ENCODE results near the gene TMEM129. TPM values are rescaled to one million over a fixed set of nuclear protein-coding genes. Genes with fewer than 3 reads are reported as not detected.

The TMEM129 gene
- total RNA-seq, 1 donor from 2014 or later: 14.1 TPM

DNA sequence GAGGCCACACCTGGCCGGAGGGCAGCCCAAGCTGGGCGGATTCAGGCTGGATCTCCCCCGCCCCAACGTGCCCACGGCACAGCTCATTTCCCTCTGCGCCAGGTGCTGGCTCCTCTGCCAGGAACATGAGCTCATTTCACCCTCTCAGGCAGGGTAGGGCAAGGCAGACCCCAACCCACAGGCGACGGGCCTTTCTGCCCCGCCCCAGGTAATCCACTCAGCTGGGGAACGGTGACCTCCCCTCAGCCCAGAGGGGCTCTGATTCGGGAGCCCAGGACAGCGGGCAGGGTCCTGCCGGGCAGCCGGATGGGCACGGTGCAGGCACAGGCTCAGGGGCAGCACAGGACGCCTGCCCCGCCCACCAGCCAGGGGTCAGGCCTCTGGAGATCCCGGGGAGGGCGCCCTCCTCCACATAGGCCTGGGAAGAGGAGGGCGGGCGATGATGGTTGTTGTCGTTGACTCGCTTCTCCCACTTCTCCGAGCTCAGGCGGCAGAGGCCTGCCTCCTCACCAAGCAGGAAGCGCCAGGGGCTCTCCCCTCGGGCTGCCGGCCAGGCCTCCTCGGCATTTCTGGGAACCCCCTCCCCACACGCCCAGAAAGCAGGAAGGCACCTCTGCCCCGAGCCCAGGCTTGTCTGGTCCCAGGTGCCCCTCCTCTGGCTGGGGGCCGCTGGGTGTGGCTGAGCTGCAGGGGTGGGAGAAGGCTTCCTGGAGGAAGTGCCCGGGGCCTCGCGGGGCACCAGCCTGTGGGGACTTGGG, 31.3 kb upstream of the TMEM129 start:
- TF ChIP-seq, protein P1, sequence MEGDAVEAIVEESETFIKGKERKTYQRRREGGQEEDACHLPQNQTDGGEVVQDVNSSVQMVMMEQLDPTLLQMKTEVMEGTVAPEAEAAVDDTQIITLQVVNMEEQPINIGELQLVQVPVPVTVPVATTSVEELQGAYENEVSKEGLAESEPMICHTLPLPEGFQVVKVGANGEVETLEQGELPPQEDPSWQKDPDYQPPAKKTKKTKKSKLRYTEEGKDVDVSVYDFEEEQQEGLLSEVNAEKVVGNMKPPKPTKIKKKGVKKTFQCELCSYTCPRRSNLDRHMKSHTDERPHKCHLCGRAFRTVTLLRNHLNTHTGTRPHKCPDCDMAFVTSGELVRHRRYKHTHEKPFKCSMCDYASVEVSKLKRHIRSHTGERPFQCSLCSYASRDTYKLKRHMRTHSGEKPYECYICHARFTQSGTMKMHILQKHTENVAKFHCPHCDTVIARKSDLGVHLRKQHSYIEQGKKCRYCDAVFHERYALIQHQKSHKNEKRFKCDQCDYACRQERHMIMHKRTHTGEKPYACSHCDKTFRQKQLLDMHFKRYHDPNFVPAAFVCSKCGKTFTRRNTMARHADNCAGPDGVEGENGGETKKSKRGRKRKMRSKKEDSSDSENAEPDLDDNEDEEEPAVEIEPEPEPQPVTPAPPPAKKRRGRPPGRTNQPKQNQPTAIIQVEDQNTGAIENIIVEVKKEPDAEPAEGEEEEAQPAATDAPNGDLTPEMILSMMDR (IDR thresholded peaks at IDR 0.05): no peak
- no peak for TF ChIP-seq EZH2phosphoT487 (IDR thresholded peaks at IDR 0.05)
- no peak for TF ChIP-seq EZH2 (IDR thresholded peaks at IDR 0.05)
- Histone ChIP-seq H2AFZ (replicated peaks) (no peak overlapping the region), H3K9me3 (ENCODE audit: low read depth) (no peaks in the 10 kb centered on the region), H3K4me3 (no peak overlapping the region), H3F3A (ENCODE audit: low read depth) (peaks cover 3% of the 10 kb centered on the region), H3K79me2 (ENCODE audit: low read depth) (no peaks in the 10 kb centered on the region), H3K4me2 (no peak overlapping the region), H3K4me1 (peaks cover 3% of the 10 kb centered on the region), H3K9ac (no peak overlapping the region), H4K20me1 (ENCODE audit: low read depth) (no peaks in the 10 kb centered on the region), H3K36me3 (no peaks in the 10 kb centered on the region), H3K27me3 (peaks cover 6% of the 10 kb centered on the region), H3K27ac (no peak overlapping the region)
- Mint-ChIP-seq H3K27me3 (ENCODE audit: insufficient read depth, low read depth) (no peaks in the 10 kb centered on the region), H3K27ac (no peak overlapping the region), H3K9me3 (no peaks in the 10 kb centered on the region), H3K4me1 (peaks cover 3% of the 10 kb centered on the region), H3K4me3 (no peak overlapping the region), H3K36me3 (no peaks in the 10 kb centered on the region)
- DNase-seq (ENCODE audit: low spot score): no peak

DNA sequence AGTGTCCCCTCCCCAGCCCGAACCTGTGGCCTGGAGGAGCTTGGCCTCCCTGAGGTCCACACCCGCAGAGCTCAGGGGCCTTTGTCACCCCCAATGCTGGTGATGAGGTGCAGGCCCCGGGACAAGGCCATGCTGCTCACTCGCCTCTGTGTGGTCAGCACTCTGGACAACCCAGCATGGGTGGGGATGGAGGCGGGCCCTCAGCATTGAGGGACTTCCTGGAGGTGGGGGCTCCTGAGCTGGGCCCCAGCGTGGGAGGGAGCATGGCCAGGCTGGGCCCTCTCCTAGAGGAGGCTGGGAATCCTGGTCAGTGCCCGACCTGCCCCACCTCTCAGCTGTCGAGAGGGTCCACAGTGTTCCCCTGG, 30.8 kb upstream of the TMEM129 start:
- Mint-ChIP-seq H3K4me1 (peaks cover 3% of the 10 kb centered on the region), H3K36me3 (no peaks in the 10 kb centered on the region)
- peaks cover 7% of the 10 kb centered on the region for H3K4me1 ChIP-seq

DNA sequence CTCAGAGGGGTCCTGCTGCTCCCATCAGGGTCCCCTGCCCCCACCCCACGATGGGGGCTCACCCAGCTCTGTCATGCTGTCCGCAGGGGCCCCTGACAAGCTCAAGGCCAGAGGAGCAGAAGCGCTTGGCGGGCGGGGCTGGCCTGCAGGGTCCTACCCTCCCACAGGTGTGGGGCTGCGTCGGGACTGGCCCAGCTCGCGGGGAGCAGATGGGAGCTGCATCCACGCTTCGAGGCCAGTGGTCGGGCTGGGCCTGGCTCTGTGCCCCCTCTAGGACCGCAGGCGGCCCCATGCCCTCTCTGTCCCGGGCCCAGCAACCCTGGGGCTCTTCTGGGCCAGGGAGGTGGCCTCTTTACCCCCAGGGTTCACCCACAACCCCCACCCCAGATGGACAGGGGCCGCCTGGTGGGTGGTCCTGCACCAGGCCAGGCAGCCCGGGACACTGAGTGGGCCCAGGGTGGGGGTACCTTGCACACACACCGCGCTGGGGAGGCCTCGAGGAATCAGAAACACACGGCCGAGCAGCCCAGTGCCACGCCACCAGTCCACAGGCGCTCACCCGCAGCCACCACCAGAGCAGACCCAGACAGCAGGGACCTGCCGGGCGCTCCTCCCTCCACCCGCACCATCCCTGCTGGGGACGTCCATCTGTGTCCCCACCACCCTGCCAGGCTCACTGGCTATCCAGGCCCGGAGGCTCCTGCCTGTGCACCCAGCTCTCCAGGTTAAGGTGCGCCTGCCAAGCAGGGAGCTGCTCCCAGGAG, 30.2 kb upstream of the TMEM129 start:
- no peaks in the 10 kb centered on the region for H3K79me2 ChIP-seq (ENCODE audit: low read depth)
- H3K27me3 ChIP-seq: peaks cover 6% of the 10 kb centered on the region
- H3K4me1 ChIP-seq: peaks cover 10% of the 10 kb centered on the region
- no peaks in the 10 kb centered on the region for H3K27me3 Mint-ChIP-seq (ENCODE audit: insufficient read depth, low read depth)
- H3K27ac ChIP-seq: no peak overlapping the region
- H3K36me3 ChIP-seq: no peaks in the 10 kb centered on the region
- no peak overlapping the region for H3K9ac ChIP-seq
- no peak overlapping the region for H3K4me3 Mint-ChIP-seq
- peaks cover 6% of the 10 kb centered on the region for H4K20me1 ChIP-seq (ENCODE audit: low read depth)
- no peak overlapping the region for H3K27ac Mint-ChIP-seq
- H3F3A ChIP-seq (ENCODE audit: low read depth): peaks cover 10% of the 10 kb centered on the region
- TF ChIP-seq EZH2 (IDR thresholded peaks at IDR 0.05) (no peak), EZH2phosphoT487 (IDR thresholded peaks at IDR 0.05) (no peak)
- TF ChIP-seq, protein P1 (IDR thresholded peaks at IDR 0.05): no peak
- H3K4me3 ChIP-seq: no peak overlapping the region
- DNase-seq (ENCODE audit: low spot score): no peak
- peaks cover 3% of the 10 kb centered on the region for H3K4me1 Mint-ChIP-seq
- H3K36me3 Mint-ChIP-seq: no peaks in the 10 kb centered on the region
- no peaks in the 10 kb centered on the region for H3K9me3 Mint-ChIP-seq
- H3K9me3 ChIP-seq (ENCODE audit: low read depth): no peaks in the 10 kb centered on the region
- H2AFZ ChIP-seq (replicated peaks): no peak overlapping the region
- H3K4me2 ChIP-seq: no peak overlapping the region

More for the DNA sequence above, 30.8 kb upstream of the TMEM129 start:
- Histone ChIP-seq H3K27ac (no peak overlapping the region), H3K9me3 (ENCODE audit: low read depth) (no peaks in the 10 kb centered on the region), H3F3A (ENCODE audit: low read depth) (peaks cover 7% of the 10 kb centered on the region), H3K4me2 (no peak overlapping the region), H3K4me3 (no peak overlapping the region), H3K9ac (no peak overlapping the region), H3K79me2 (ENCODE audit: low read depth) (no peaks in the 10 kb centered on the region), H3K36me3 (no peaks in the 10 kb centered on the region), H4K20me1 (ENCODE audit: low read depth) (peaks cover 3% of the 10 kb centered on the region), H3K27me3 (peaks cover 6% of the 10 kb centered on the region), H2AFZ (replicated peaks) (no peak overlapping the region)
- TF ChIP-seq EZH2 (IDR thresholded peaks at IDR 0.05) (no peak), EZH2phosphoT487 (IDR thresholded peaks at IDR 0.05) (no peak)
- TF ChIP-seq, protein P1 (IDR thresholded peaks at IDR 0.05): no peak
- no peak overlapping the region for H3K27ac Mint-ChIP-seq
- H3K9me3 Mint-ChIP-seq: no peaks in the 10 kb centered on the region
- no peak for DNase-seq (ENCODE audit: low spot score)
- no peak overlapping the region for H3K4me3 Mint-ChIP-seq
- no peaks in the 10 kb centered on the region for H3K27me3 Mint-ChIP-seq (ENCODE audit: insufficient read depth, low read depth)

Measured in neural progenitor cell (in vitro differentiated cells).